Suprapubic skin (tissue), 4 donors: ENCODE results near the gene RPH3AL. TPM values are rescaled to one million over a fixed set of nuclear protein-coding genes. Genes with fewer than 3 reads are reported as not detected.
"Not testable (repeated sequence)": the region's sequence is repeated elsewhere in the genome, so short reads cannot be mapped to it uniquely, and the experiment has no call there.

Experiments used
- DNase-seq, 2 donors: peaks; one replicate each; pipeline ENCODE4 v3.0.0-alpha.2; 2019; ENCODE audit warnings: low spot score in 2 of 2
- H3K27ac ChIP-seq: fragments of 200-600 bp; sonication (generic); one replicate; pipeline ENCODE4 v1.5.1; 2019
- H3K27me3 ChIP-seq: fragments of 200-600 bp; sonication (generic); one replicate; pipeline ENCODE4 v1.5.1; 2019
- H3K36me3 ChIP-seq: fragments of 200-600 bp; sonication (generic); one replicate; pipeline ENCODE4 v1.5.1; 2019
- H3K4me1 ChIP-seq: fragments of 200-600 bp; sonication (generic); one replicate; pipeline ENCODE4 v1.5.1; 2019
- H3K4me3 ChIP-seq: fragments of 200-600 bp; sonication (generic); one replicate; pipeline ENCODE4 v1.5.1; 2019; ENCODE audit warnings: mild to moderate bottlenecking
- H3K9me3 ChIP-seq: fragments of 200-600 bp; sonication (generic); one replicate; pipeline ENCODE4 v1.5.1; 2019
- CTCF ChIP-seq, 2 donors: fragments of 200-600 bp in 1 of 2; fragments of 450-650 bp in 1 of 2; sonication (generic) in 1 of 2; IDR thresholded peaks; one replicate each; pipeline ENCODE4 v1.5.1; 2016 to 2019; ENCODE audit warnings: antibody characterized with exemption in 2 of 2, mild to moderate bottlenecking in 1 of 2, moderate library complexity in 1 of 2
- EP300 ChIP-seq: sonication (generic); formaldehyde crosslinking; IDR thresholded peaks from one replicate; pipeline ENCODE4 v1.6.1; 2017; ENCODE audit warnings: antibody characterized with exemption
- POLR2A ChIP-seq, 2 donors: fragments of 450-650 bp; IDR thresholded peaks; one replicate each; pipeline ENCODE4 v1.6.1; 2017; ENCODE audit warnings: antibody characterized with exemption in 2 of 2, mild to moderate bottlenecking in 2 of 2, moderate library complexity in 2 of 2
- POLR2AphosphoS5 ChIP-seq, 3 donors: sonication (generic); formaldehyde crosslinking; IDR thresholded peaks; one replicate each; pipeline ENCODE4 v1.6.1; 2017; ENCODE audit warnings: antibody characterized with exemption in 3 of 3
- WGBS: methylation state at CpG from one replicate; pipeline ENCODE4 v1.1.5; 2018; 5-methylcytosine and 5-hydroxymethylcytosine counted together
- total RNA-seq, 4 donors: library from RNA; depleted of rRNA; stranded (reverse); fragments of >200 nt; gene quantifications; one replicate each; pipeline ENCODE4 v1.1.0, GENCODE V29; 2016

RPH3AL gene
- total RNA-seq, 4 donors from 2014 or later = 1.7 to 39.5 (median 10.9) TPM

DNA sequence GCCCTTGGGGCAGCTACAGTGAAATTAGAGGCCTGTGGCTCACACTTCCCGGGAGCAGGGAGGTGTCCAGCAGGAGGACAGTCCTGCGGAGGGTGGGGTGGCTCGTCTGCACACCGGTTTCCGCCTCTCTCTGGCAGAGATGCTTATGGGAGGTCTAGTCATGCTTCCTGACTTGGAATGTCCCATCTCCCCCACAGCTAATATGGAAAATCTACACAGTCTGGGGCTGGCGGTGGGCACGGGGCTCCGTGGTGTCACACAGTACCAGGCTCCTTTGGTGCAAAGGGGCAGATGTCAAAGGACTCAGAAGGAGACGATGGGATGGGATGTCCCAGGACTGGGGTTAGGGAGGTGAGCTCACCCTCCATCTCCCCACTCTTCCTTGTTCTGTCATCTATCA is 127.1 kb downstream of the RPH3AL start:
- no peaks in the 10 kb centered on the region for H3K9me3 ChIP-seq
- H3K4me1 ChIP-seq = no peaks in the 10 kb centered on the region
- H3K36me3 ChIP-seq = no peaks in the 10 kb centered on the region
- peak; percentile 45 to 46 for DNase-seq
- no peak overlapping the region for H3K27ac ChIP-seq
- 91% methylated on average over 9 of the region's 9 CpGs for WGBS
- no peak overlapping the region for H3K4me3 ChIP-seq
- no peaks in the 10 kb centered on the region for H3K27me3 ChIP-seq
- no peak for TF ChIP-seq EP300
- TF ChIP-seq CTCF (IDR thresholded peaks at IDR 0.05) = no peak
- TF ChIP-seq POLR2A (IDR thresholded peaks at IDR 0.05) = no peak
- TF ChIP-seq POLR2AphosphoS5 (IDR thresholded peaks at IDR 0.05) = no peak

DNA sequence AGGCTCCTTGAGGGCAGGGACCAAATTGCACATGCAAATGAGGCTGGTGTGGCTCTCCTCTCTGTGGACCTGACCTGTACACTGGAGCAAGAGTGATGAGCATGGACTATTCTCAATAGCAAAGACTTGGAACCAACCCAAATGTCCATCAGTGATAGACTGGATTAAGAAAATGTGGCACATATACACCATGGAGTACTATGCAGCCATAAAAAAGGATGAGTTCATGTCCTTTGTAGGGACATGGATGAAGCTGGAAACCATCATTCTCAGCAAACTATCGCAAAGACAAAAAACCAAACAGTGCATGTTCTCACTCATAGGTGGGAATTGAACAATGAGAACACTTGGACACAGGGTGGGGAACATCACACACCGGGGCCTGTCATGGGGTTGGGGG is 128.0 kb downstream of the RPH3AL start:
- H3K4me1 ChIP-seq, H3K4me3 ChIP-seq, H3K36me3 ChIP-seq, H3K27ac ChIP-seq, H3K9me3 ChIP-seq, H3K27me3 ChIP-seq, DNase-seq: not testable (repeated sequence)
- WGBS = 91% methylated on average over 2 of the region's 2 CpGs

GRCh38 chr17:223723-224471 is 128.7 kb downstream of the RPH3AL start:
- Histone ChIP-seq H3K27me3 (no peaks in the 10 kb centered on the region), H3K4me1 (no peaks in the 10 kb centered on the region), H3K9me3 (no peaks in the 10 kb centered on the region), H3K36me3 (no peaks in the 10 kb centered on the region), H3K4me3 (no peak overlapping the region), H3K27ac (no peak overlapping the region)
- TF ChIP-seq POLR2AphosphoS5 (IDR thresholded peaks at IDR 0.05) (no peak), CTCF (IDR thresholded peaks at IDR 0.05) (no peak), POLR2A (IDR thresholded peaks at IDR 0.05) (no peak), EP300 (no peak)
- WGBS = 66% methylated on average over 11 of the region's 12 CpGs
- DNase-seq = peak; percentile 54 to 65

- Histone ChIP-seq H3K27me3 (no peaks in the 10 kb centered on the region), H3K9me3 (no peaks in the 10 kb centered on the region), H3K4me1 (no peaks in the 10 kb centered on the region), H3K27ac (no peak overlapping the region), H3K36me3 (no peaks in the 10 kb centered on the region), H3K4me3 (no peak overlapping the region)
- 83% methylated on average over 8 of the region's 8 CpGs for WGBS
- DNase-seq = peak; percentile 29 to 44
- TF ChIP-seq POLR2AphosphoS5 (IDR thresholded peaks at IDR 0.05) (no peak), POLR2A (IDR thresholded peaks at IDR 0.05) (no peak), EP300 (no peak)
Measured at GRCh38 chr17:222172-222571, 130.4 kb downstream of the RPH3AL start.

- TF ChIP-seq EP300 (no peak), CTCF (IDR thresholded peaks at IDR 0.05) (no peak), POLR2AphosphoS5 (IDR thresholded peaks at IDR 0.05) (no peak), POLR2A (IDR thresholded peaks at IDR 0.05) (no peak)
- Histone ChIP-seq H3K36me3 (no peaks in the 10 kb centered on the region), H3K27ac (no peak overlapping the region), H3K4me3 (no peak overlapping the region), H3K9me3 (no peaks in the 10 kb centered on the region), H3K4me1 (no peaks in the 10 kb centered on the region), H3K27me3 (no peaks in the 10 kb centered on the region)
- peak; percentile 26 to 42 for DNase-seq
- WGBS = 95% methylated on average over 10 of the region's 10 CpGs
Measured at GRCh38 chr17:219696-220095, 132.9 kb downstream of the RPH3AL start.

DNA sequence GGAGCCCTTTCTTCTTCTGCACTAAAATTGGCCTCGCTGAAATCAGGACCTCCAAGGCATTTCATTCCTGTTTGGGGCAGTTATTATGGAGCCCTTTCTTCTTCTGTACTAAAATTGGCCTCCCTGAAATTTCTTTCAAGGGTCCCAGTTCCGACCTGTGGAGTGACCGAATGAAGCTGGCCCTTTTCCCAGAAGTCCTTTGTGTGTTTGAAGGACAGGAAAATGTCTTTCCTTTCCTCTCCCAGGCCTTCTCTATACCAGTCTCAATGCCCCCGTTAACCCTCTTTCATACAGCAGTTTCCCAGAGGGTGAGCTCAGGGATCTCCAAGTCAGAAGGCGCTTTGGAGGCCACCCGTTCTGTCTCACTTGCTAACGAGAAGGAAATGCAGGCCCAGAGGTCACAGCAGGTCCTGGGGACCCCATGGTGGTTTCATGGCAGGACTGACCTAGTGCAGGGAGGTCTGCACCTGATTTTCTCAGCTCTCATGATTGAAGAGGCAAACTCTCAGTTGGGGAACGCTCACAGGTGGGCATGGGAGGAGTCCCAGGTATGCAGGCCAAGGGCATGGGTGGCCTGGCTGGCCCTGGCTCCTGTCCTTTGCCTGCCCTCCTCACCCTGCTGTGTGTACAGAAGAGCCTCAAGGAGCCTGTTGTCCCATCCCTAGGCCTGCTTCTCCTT is 134.0 kb downstream of the RPH3AL start:
- peak; percentile 16 to 35 for DNase-seq
- H3K4me1 ChIP-seq = no peaks in the 10 kb centered on the region
- H3K9me3 ChIP-seq = no peaks in the 10 kb centered on the region
- no peak overlapping the region for H3K4me3 ChIP-seq
- no peaks in the 10 kb centered on the region for H3K27me3 ChIP-seq
- 75% methylated on average over 8 of the region's 8 CpGs for WGBS
- TF ChIP-seq POLR2A (IDR thresholded peaks at IDR 0.05) (no peak), CTCF (IDR thresholded peaks at IDR 0.05) (no peak), EP300 (no peak), POLR2AphosphoS5 (IDR thresholded peaks at IDR 0.05) (no peak)
- no peaks in the 10 kb centered on the region for H3K36me3 ChIP-seq
- no peak overlapping the region for H3K27ac ChIP-seq
